ENCODE results near the gene ZFPM1. TPM values are rescaled to one million over a fixed set of nuclear protein-coding genes. Genes with fewer than 3 reads are reported as not detected.
A peak's percentile ranks its signal among the peaks of the same experiment; 100 is the strongest.
"Not testable (repeated sequence)": the region's sequence is repeated elsewhere in the genome, so short reads cannot be mapped to it uniquely, and the experiment has no call there.

Gene ZFPM1
- total RNA-seq, 2 donors from 2014 or later = 18.1 to 21.5 TPM

DNA sequence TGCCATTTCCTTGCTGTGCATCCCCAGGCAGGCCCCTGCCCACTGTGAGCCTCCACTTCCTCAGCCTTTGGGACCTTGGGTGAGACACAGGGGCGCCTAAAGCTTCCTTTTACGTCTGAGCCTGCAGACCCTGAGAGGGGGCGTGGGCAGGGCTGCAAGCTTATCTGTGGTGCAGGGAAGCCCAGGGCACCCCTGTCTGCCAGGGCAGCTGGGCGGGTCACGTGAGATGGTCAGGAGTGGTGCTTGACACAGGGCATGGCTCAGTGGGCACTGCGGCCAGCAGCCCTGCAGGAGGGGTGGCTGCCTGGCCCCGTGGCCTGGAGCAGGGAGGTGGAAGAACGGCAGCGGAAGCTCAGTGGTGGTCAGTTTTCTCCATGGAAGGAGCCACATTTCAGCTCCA is 62.3 kb downstream of the ZFPM1 start:
- no peaks in the 10 kb centered on the region for H3K9me3 ChIP-seq (ENCODE audit: control insufficient read depth, low read length)
- H3K27me3 Mint-ChIP-seq (ENCODE audit: insufficient read depth) = no peaks in the 10 kb centered on the region
- 89 to 93% methylated on average over 9 of the region's 9 CpGs for WGBS, 2 experiments (ENCODE audit: insufficient coverage in 1 of 2, insufficient read length in 1 of 2)

GRCh38 chr16:88515925-88516594 is 63.0 kb downstream of the ZFPM1 start:
- peaks cover 18% of the 10 kb centered on the region for H3K36me3 Mint-ChIP-seq (ENCODE audit: low read depth)
- H3K4me1 Mint-ChIP-seq = peaks cover 14% of the 10 kb centered on the region
- no peak overlapping the region for H3K27ac Mint-ChIP-seq
- no peaks in the 10 kb centered on the region for H3K27me3 Mint-ChIP-seq (ENCODE audit: insufficient read depth)
- no peaks in the 10 kb centered on the region for H3K9me3 Mint-ChIP-seq
- H3K9me3 ChIP-seq (ENCODE audit: control insufficient read depth, low read length) = no peaks in the 10 kb centered on the region
- no peak for TF ChIP-seq CTCF (conservative IDR thresholded peaks at IDR 0.05)
- no peaks in the 10 kb centered on the region for H3K27me3 ChIP-seq (ENCODE audit: control insufficient read depth, insufficient read depth, low read length, poor library complexity, severe bottlenecking)
- 89 to 94% methylated on average over 11 to 23 of the region's 23 CpGs for WGBS, 2 experiments (ENCODE audit: insufficient coverage in 1 of 2, insufficient read length in 1 of 2)
- no peak overlapping the region for H3K4me3 Mint-ChIP-seq
- no peak overlapping the region for H3K27ac ChIP-seq (ENCODE audit: low read depth, low read length)
- DNase-seq = no peak
- H3K4me1 ChIP-seq (ENCODE audit: control insufficient read depth, insufficient read depth, low read length) = peaks cover 14% of the 10 kb centered on the region
- H3K4me3 ChIP-seq (ENCODE audit: low read length) = no peak overlapping the region
- no peaks in the 10 kb centered on the region for H3K36me3 ChIP-seq (ENCODE audit: control insufficient read depth, insufficient read depth, low read length)
- no peak overlapping the region for H3K9ac ChIP-seq (ENCODE audit: extremely low read depth, low read length, poor library complexity, severe bottlenecking)

More for the DNA sequence above, 62.3 kb downstream of the ZFPM1 start:
- H3K27me3 ChIP-seq (ENCODE audit: control insufficient read depth, insufficient read depth, low read length, poor library complexity, severe bottlenecking) = no peaks in the 10 kb centered on the region
- H3K4me1 ChIP-seq (ENCODE audit: control insufficient read depth, insufficient read depth, low read length) = peaks cover 14% of the 10 kb centered on the region
- no peak for TF ChIP-seq CTCF (conservative IDR thresholded peaks at IDR 0.05)
- H3K27ac Mint-ChIP-seq = no peak overlapping the region
- H3K4me1 Mint-ChIP-seq = peaks cover 14% of the 10 kb centered on the region
- no peaks in the 10 kb centered on the region for H3K36me3 ChIP-seq (ENCODE audit: control insufficient read depth, insufficient read depth, low read length)
- H3K9me3 Mint-ChIP-seq = no peaks in the 10 kb centered on the region
- no peak overlapping the region for H3K4me3 Mint-ChIP-seq
- H3K27ac ChIP-seq (ENCODE audit: low read depth, low read length) = peak overlapping the region; percentile 78
- H3K4me3 ChIP-seq (ENCODE audit: low read length) = no peak overlapping the region
- peaks cover 18% of the 10 kb centered on the region for H3K36me3 Mint-ChIP-seq (ENCODE audit: low read depth)
- no peak for DNase-seq
- H3K9ac ChIP-seq (ENCODE audit: extremely low read depth, low read length, poor library complexity, severe bottlenecking) = no peak overlapping the region

GRCh38 chr16:88516601-88517061 is 63.6 kb downstream of the ZFPM1 start:
- no peak overlapping the region for H3K9ac ChIP-seq (ENCODE audit: extremely low read depth, low read length, poor library complexity, severe bottlenecking)
- H3K27me3 ChIP-seq (ENCODE audit: control insufficient read depth, insufficient read depth, low read length, poor library complexity, severe bottlenecking) = no peaks in the 10 kb centered on the region
- DNase-seq = no peak
- H3K36me3 ChIP-seq (ENCODE audit: control insufficient read depth, insufficient read depth, low read length) = no peaks in the 10 kb centered on the region
- peaks cover 14% of the 10 kb centered on the region for H3K4me1 Mint-ChIP-seq
- TF ChIP-seq CTCF (conservative IDR thresholded peaks at IDR 0.05) = no peak
- no peaks in the 10 kb centered on the region for H3K27me3 Mint-ChIP-seq (ENCODE audit: insufficient read depth)
- H3K36me3 Mint-ChIP-seq (ENCODE audit: low read depth) = peaks cover 18% of the 10 kb centered on the region
- H3K9me3 Mint-ChIP-seq = no peaks in the 10 kb centered on the region
- H3K4me3 Mint-ChIP-seq = no peak overlapping the region
- H3K4me1 ChIP-seq (ENCODE audit: control insufficient read depth, insufficient read depth, low read length) = peaks cover 14% of the 10 kb centered on the region
- no peak overlapping the region for H3K27ac Mint-ChIP-seq
- no peak overlapping the region for H3K27ac ChIP-seq (ENCODE audit: low read depth, low read length)
- H3K9me3 ChIP-seq (ENCODE audit: control insufficient read depth, low read length) = no peaks in the 10 kb centered on the region
- 89 to 91% methylated on average over 16 to 20 of the region's 20 CpGs for WGBS, 2 experiments (ENCODE audit: insufficient coverage in 1 of 2, insufficient read length in 1 of 2)
- H3K4me3 ChIP-seq (ENCODE audit: low read length) = no peak overlapping the region

DNA sequence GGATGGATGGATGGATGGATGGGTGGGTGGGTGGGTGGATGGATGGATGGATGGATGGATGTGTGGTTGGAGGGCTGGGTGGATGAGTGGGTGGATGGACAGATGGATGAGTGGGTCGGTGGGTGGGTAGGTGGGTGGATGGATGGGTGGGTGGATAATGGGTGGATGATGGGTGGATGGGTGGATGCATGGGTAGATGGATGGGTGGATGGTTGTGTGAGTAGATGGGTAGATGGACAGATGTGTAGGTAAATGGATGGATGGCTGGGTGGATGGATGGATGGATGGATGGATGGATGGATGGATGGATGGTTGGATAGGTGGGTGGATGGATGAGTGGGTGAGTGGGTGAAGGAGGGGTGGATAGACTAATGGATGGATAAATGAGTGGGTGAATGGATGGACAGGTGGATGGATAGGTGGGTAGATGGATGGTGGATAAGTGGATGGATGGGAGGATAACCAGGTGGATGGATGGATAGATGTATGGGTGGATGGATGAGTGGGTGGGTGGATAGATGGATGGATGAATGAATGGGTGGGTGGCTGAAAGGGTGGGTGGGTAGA is 64.2 kb downstream of the ZFPM1 start:
- H3K4me3 ChIP-seq (ENCODE audit: low read length); H3K9me3 Mint-ChIP-seq; H3K27me3 Mint-ChIP-seq (ENCODE audit: insufficient read depth); H3K9ac ChIP-seq (ENCODE audit: extremely low read depth, low read length, poor library complexity, severe bottlenecking); H3K27ac ChIP-seq (ENCODE audit: low read depth, low read length); H3K9me3 ChIP-seq (ENCODE audit: control insufficient read depth, low read length); H3K36me3 ChIP-seq (ENCODE audit: control insufficient read depth, insufficient read depth, low read length); DNase-seq; H3K27ac Mint-ChIP-seq; H3K4me3 Mint-ChIP-seq; H3K27me3 ChIP-seq (ENCODE audit: control insufficient read depth, insufficient read depth, low read length, poor library complexity, severe bottlenecking): not testable (repeated sequence)
- H3K4me1 ChIP-seq (ENCODE audit: control insufficient read depth, insufficient read depth, low read length) = peaks cover 14% of the 10 kb centered on the region
- Mint-ChIP-seq H3K4me1 (peaks cover 14% of the 10 kb centered on the region), H3K36me3 (ENCODE audit: low read depth) (peaks cover 18% of the 10 kb centered on the region)
- 92% methylated on average over 1 of the region's 1 CpG; no CpG with 5 or more reads in 1 of the 2 experiments for WGBS, 2 experiments (ENCODE audit: insufficient coverage in 1 of 2, insufficient read length in 1 of 2)

DNA sequence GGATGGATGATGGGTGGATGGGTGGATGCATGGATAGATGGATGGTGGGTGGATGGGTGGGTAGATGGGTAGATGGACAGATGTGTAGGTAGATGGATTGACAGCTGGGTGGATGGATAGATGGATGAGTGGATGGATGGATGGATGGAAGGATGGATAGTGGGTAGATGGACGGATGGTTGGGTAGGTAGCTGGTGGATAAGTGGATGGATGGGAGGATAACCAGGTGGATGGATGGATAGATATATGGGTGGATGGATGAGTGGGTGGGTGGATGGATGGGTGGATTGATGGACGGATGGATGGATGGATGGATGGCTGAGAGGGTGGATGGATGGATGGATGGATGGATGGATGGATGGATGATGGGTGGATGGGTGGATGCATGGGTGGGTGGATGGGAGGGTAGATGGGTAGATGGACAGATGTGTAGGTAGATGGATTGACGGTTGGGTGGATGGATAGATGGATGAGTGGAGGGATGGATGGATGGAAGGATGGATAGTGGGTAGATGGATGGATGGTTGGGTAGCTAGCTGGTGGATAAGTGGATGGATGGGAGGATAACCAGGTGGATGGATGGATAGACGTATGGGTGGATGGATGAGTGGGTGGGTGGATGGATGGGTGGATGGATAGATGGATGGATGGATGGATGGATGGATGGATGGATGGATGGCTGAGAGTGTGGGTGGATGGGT is 65.5 kb downstream of the ZFPM1 start:
- H3K36me3 Mint-ChIP-seq (ENCODE audit: low read depth) = peaks cover 18% of the 10 kb centered on the region
- H3K4me3 Mint-ChIP-seq; H3K36me3 ChIP-seq (ENCODE audit: control insufficient read depth, insufficient read depth, low read length); H3K4me3 ChIP-seq (ENCODE audit: low read length); DNase-seq; H3K4me1 ChIP-seq (ENCODE audit: control insufficient read depth, insufficient read depth, low read length); H3K27ac ChIP-seq (ENCODE audit: low read depth, low read length); H3K27me3 Mint-ChIP-seq (ENCODE audit: insufficient read depth); H3K27ac Mint-ChIP-seq; H3K9ac ChIP-seq (ENCODE audit: extremely low read depth, low read length, poor library complexity, severe bottlenecking); H3K27me3 ChIP-seq (ENCODE audit: control insufficient read depth, insufficient read depth, low read length, poor library complexity, severe bottlenecking); H3K9me3 ChIP-seq (ENCODE audit: control insufficient read depth, low read length); H3K9me3 Mint-ChIP-seq: not testable (repeated sequence)
- peaks cover 10% of the 10 kb centered on the region for H3K4me1 Mint-ChIP-seq
- 92 to 96% methylated on average over 4 of the region's 4 CpGs for WGBS, 2 experiments (ENCODE audit: insufficient coverage in 1 of 2, insufficient read length in 1 of 2)
